HG02642 (cell line): ENCODE measurements around the gene TPM3.
"Not testable (repeated sequence)": the region's sequence is repeated elsewhere in the genome, so short reads cannot be mapped to it uniquely, and the experiment has no call there.

Experiments
- ATAC-seq: cut with Tn5 transposase; IDR thresholded peaks from one replicate; pipeline ENCODE4 v1.9.1; 2021; ENCODE audit warnings: mild to moderate bottlenecking; ENCODE audit not compliant: unreplicated experiment, poor library complexity

TPM3 gene

DNA sequence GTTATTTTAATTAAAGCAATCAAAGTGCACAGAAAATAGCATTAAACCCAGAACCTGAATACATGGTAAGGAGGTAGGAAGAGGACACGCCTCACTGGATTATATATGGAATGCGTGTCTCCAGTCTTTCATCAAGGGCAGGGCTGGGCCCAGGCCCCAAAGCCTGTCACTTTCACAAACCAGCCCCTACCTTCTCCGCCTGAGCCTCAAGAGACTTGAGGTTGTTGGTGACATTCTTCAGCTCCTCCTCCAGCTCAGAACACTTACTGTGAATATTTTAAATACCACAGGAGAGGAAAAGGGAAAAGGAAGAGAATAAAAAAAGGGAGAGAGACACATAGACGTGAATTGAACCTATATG is 20.7 kb downstream of the TPM3 start:
- no peak for ATAC-seq

DNA sequence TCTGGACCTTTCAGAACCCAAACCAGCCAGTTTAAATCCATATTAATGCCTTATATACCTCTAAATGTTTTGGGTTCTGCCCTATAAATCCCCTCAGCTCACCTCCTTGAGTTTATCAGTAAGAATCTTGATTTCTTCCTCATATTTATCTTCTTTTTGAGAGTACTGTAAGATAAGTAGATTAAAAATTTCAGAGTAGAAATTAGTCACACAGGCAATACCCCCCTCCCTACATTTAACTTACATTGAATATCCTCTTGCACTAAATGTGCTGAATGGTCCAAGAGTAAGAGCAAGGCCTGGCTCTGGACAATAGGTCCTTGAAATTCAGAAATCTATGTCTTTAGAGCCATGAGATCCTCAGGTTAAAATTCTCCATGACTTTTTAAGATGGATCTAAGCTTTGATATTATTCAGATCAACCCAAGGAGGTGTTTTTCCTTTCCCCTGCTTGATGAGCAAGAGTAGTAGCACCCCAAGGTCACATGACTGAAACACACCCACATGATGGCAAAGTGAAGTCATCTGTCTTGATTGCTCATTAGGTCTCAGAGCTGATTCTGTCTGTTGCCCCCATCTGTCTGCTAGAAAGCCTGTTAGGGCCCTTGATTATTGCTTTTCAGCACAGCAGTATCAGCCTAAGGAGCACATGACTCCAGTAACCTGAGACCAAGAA is 21.2 kb downstream of the TPM3 start:
- no peak for ATAC-seq

DNA sequence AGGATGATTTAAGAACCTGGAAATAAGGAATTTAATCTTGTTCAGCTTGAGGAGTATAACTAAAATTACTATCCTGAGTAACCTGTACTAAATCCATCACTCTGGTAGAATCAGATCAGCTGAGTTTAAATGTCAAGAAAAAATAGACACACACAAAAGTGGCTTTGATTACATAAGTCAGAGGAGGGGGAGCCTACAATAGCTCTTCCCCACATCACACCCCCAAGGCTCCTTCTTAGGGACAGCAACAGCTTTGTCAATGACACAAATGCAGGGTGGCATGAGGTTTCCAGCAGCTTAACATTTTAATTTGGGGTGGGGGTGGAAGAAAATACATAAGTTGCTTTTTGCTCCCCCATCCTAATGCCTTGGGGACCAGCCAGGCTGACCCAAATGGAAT is 24.4 kb downstream of the TPM3 start:
- no peak for ATAC-seq

DNA sequence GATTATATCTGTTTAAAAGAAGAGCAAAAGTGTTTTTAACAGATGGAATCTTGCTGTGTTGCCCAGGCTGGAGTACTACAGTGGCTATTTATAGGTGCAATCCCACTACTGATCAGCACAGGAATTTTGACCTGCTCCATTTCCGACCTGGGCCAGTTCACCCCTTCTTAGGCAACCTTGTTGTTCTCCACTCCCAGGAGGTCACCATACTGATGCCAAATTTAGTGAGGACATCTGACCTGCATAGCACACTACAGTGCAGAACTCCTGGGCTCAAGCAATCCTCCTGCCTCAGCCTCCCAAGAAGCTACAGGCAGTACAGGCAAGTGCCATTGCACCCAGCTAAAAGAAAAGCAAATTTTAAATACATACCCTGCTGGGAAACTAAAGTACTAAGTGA is 25.7 kb downstream of the TPM3 start:
- ATAC-seq, result no peak

DNA sequence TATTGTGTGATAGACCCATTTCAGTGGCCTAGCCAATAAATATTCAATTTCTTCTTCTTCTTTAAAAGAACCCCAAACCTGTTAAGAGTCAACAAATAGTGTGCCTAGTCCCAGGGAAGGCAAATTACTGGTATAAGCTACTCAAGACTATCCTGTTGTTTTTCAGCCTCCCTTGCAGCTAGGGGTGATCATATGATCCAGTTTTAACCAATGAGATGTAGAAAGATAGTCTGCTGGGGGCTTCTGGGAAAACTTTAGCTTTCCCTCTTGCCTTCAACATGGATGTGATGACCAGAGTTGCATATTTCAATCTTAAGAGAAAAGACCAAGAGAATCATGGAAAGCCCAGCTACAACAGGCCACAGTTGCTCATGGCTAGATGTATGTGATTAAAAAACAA is 32.3 kb downstream of the TPM3 start:
- no peak for ATAC-seq

DNA sequence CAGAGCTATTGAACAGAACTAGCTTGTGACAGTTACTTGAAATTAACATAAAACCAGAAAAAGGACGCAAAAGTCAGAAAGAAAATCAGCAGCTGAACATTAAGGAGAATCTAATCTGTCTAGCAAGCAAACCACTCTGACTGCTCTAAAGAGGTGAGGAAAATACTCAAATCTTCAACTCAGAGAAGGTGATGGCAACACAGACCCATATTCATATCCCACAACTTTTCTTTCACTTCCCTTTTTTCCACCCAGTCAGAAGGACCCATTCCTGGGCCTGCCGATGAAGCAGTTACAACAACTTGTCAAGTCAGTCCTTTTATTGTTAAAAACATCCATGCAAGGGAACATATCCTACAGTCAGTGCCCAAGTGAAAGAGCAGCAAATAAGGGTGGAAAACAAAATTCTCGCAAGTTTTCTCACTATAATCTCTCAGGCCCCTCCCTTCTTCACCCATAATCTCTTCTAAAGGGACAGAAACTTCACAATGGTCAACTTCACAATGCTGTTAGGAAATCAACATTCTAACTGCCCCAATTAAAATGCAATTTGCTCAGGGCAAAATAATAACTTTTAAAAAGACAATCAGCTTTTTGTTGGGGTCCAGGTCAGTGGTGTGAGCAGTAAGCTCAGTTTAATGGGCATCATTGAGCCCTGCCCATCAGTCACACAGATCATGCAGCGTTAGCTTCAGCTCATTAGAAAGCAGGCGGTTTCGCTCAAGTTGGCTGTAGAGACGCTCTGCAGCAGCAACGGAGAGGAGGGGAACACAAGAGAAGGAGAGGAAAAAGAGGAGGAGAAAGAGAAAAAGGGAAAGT is 33.4 kb downstream of the TPM3 start:
- no peak for ATAC-seq

DNA sequence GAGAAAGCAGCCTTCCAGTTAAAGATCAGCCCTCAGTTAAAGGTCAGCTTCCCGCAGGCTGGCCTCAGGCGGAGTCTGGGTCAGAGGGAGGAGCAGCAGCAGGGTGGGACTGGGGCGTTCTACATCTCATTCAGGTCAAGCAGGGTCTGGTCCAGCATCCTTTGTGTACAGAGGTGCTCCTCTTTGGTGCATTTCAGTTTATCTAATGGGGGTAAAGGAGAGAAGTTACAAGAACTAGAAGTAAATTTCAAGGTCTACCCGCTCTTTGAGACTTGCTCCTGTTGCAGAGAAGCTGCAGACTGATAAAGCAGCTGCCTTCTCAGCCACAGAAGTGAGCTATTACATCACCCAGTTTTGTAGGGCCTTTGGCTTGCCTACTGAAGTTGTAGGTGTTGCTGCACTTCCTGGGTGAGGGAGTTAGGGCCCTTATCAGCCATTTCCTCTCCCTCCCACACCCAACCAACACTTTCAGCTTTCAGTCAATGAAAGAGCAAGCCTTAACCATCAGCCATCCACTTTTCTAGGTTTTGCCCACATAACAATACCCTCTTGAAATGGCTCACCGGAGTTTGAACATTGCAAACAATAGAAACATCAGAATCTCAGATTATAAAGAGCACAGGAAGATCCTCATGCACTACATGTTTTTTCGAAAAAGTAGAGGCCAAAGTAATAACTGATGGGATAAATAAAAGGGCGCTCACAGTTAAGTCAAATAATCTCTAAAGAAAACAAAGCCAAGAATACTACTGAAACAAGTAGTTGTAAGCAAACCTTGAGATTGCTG is 34.2 kb downstream of the TPM3 start:
- peak; percentile 77 for ATAC-seq

DNA sequence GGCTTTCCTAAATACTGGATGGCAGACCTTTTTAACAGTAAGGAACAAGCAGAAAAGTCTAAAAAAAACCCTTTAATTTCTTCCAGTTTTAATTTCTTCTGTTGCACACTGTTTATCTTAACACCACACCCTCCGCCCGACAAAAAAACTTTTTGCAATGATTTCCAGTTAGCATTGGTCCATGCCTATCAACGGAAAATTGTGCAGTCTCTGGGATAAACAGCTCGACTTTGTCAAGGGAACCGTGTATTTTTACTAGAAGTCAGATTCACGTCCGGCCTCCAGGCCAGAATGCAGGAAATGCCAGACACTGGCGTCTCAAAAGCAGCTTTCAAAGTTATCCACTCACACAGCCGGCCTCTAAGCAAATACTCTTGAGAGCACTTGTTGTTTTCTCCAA is 36.6 kb downstream of the TPM3 start:
- no peak for ATAC-seq

DNA sequence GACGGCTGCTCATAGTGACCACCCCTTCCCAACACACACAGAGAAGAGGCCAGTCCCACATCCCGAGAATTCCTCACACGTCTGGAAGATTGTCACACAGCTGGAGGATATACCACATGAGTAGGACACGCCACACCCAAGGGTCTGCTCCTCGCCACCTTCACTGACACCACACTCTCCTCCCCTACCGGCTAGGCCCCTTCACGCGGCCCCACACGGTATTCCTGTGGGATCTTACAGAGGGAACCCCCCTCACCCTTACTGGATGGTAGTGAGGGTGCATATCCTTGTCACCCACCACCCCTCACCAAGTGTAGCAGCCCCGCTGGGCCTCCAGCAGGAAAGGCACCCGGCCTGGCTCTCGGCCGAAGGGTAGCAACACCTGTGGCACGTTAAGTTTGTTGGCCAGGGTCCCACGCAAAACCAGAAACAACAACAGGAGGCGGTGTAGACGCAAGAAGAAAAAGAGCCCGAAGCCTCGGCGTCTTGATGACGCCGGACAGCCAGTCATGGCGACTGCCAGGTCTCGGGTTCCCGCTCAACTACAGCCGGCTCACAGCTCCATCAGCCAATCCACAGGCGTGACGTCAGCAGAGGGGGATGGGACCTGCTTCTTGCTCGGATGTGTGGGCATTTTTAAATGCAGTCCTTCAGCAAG is 37.2 kb downstream of the TPM3 start, which contains the start of gene NUP210L:
NUP210L (minus strand) TSS at position 540 of the 658 bp plus-strand sequence.
- no peak for ATAC-seq

DNA sequence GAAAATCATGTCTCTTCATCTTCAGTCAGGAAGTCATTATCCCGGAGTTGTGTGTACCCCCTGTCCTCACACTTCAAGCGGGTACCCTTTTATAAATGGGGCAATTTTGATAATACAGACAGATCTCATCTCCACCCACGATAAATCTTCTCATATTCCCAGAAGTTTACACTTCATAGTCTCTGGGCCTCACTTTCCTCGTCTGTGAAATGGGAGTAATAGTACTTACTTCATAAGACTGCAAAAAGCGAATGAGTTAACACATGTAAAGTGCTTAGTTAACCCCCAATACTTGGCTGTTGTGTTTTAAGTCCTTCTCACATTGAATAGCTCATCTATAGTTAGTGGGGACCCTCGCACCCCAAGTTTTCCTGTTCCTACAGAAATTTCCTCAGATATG is 37.8 kb downstream of the TPM3 start:
- no peak for ATAC-seq

DNA sequence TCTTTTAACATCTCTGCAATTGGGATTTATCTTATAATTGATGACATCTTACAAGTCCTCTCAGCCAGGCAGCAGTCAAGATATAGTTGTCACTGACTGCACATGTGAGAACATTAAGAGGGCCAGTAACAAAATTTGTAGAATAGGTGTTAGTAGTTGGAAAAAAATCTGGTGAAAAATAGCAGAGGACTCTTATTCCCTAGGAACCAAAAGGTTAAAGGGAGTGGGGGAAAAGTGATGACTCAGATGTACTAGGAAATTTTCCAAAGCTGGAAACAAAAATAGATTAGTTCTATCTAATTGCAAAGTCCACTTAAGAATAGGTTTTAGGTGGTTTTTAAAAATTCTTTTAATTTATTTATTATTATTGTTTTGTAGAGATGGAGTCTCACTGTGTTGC is 40.6 kb downstream of the TPM3 start:
- no peak for ATAC-seq

DNA sequence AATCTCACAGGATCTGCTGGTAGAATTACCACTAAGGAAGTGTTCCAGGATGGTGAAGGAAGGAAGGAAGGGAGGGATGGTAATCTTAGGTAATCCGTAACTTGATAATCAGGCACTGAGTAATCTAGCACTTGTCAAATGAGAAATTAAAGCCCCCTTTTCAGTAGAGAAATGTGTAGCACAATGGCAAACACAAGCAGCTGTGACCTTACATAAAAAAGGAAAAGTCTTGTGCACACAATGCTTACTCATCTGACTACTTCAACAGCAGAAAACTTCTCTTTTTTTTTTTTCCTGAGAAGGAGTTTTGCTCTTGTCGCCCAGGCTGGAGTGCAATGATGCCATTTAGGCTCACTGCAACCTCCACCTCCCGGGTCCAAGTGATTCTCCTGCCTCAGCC is 43.1 kb downstream of the TPM3 start:
- ATAC-seq, result no peak

DNA sequence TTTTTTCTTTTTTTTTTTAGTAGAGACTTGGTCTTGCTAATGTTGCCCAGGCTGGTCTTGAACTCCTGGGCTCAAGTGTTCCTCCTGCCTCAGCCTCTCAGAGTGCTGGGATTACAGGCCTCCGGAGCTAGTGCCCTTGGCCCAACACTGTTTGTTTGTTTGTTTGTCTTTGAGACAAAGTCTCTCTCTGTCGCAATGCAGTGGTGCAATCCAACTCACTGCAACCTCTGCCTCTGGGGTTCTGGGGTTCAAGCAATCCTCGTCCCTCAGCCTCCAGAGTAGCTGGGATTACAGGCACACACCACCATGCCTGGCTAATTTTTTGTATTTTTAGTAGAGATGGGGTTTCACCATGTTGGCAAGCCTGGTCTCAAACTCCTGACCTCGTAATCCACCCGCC is 44.4 kb downstream of the TPM3 start:
- ATAC-seq, result not testable (repeated sequence)

DNA sequence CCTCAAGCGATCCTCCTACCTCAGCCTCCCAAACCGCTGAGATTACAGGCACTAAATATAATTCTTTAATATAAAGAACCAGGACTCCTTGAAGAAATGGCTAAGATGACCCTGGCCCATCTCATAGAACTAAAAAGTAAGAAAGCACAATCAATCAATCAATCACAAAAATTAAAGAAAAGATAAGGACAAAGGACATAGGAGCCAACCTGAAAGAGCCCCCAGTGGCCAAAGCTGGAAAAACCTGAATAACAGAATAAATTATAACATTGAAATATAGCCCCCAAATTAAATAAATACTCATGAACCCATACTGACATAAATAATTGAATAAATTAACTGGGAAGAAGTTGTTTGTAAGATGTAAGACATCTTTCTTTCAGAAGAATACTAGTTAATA is 45.9 kb downstream of the TPM3 start:
- ATAC-seq, result no peak

DNA sequence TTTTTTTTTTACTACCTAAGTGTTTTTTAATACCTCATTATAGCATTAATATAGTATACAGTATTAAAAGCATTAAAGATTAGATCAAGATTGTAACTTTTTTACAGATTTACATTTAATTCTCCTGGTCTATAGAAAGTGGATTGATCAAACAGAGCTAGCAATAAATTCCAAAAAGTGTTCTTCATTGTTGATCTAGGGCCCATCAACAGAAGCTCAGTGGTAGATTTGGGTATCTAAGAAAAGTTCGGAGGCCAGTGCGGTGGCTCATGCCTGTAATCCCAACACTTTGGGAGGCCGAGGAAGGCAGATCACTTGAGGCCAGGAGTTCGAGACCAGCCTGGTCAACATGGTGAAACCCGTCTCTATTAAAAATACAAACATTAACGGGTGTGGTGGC is 49.5 kb downstream of the TPM3 start:
- no peak for ATAC-seq

DNA sequence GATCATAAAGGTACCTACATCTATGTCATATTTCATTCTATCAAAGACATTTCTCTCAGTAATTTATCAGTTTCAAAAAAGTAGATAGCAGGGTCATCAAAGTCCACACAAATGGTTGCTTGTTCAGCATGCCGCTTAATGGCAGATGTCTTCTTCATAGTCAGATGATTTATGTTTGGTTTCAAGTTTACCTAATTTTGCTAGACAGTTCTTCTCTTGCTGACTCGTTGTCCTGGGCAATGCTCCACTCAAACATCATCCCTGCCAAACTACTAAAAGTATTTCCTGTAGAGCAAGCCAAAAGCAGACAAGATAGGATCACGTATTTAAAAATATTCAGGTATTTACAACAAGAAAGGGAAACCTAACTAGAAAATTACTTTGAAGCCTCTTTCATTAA is 50.7 kb downstream of the TPM3 start:
- ATAC-seq, result no peak

DNA sequence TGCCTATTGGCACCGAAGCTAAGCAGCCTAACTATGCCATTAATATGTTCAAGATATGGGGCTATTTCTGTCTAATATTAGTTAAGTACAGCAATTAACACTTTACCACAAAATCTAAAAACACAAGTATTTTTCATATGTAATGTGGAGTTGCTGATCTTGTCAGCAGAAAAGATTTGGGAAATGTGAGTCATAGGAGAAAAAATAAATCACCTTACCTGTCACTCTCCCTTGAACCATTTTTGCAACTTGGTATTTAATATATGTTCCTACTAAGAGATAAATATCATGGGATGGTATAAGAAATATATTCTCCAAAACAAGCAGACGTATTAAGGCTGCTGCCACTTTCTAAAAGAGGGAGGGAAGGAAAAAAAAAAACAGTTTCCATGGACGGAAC is 54.0 kb downstream of the TPM3 start:
- ATAC-seq, result no peak

DNA sequence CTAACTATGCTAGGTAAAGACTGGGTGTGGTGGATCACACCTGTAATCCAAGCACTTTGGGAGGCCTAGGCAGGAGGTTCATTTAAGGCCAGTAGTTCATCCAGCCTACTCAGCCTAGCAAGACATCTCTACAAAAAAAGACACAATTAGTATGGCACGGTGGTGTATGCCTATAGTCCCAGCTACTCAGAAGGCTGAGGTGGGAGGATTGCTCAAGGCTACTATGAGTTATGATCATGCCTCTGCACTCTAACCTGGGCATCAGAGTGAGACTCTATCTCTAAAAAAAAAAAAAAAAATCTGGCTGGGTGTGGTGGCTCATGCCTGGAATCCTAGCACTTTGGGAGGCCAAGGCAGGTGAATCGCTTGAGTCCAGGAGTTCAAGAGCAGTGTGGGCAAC is 58.6 kb downstream of the TPM3 start:
- no peak for ATAC-seq

DNA sequence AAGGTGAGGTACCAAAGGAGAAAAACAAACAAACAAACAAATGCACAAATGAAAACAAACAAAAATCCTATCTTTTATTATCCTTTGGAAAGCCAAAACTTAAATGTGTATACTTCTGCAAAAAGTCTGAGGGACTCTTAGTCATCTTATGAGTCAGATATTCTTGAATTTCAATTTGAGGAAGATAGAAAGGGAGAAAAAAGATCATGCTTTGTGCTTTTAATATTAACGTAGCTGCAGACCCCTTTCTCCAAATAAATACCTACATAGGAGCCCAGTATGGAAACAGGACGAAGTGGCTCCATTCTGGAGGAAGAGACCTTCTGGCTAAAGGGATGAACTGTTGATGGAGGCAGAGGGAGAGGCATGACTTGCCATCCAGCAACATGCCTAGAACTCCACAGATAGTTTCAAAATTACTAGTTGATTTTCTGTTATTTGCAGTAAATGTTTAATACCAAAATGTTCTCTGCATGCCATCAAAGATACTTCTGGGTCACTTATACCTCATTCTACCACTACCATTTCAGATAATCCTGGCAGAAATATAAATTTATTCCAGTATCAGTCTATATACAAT is 62.4 kb downstream of the TPM3 start:
- ATAC-seq, result no peak

DNA sequence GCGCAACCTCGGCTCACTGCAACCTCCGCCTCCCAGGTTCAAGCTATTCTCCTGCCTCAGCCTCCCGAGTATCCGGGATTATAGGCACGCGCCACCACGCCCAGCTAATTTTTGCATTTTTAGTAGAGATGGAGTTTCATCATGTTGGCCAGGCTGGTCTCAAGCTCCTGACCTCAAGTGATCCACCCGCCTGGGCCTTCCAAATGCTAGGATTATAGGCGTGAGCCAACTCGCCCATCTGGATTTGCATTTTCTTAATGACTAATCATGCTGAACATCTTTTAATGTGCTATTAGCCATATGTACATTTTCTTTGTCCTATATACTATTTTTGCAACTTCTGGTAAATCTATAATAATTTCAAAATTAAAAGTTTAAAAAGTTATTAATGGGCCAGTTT is 68.7 kb downstream of the TPM3 start:
- not testable (repeated sequence) for ATAC-seq
